Fibroblast of skin of left biceps (primary cell): ENCODE results near the gene TRPM1.
"Not testable (repeated sequence)": the region's sequence is repeated elsewhere in the genome, so short reads cannot be mapped to it uniquely, and the experiment has no call there.

Experiments
- DNase-seq, 2 experiments: peaks; one replicate each; pipeline ENCODE4 v3.0.0-alpha.2; 2013; ENCODE audit warnings: low read depth in 2 of 2

TRPM1 gene

DNA sequence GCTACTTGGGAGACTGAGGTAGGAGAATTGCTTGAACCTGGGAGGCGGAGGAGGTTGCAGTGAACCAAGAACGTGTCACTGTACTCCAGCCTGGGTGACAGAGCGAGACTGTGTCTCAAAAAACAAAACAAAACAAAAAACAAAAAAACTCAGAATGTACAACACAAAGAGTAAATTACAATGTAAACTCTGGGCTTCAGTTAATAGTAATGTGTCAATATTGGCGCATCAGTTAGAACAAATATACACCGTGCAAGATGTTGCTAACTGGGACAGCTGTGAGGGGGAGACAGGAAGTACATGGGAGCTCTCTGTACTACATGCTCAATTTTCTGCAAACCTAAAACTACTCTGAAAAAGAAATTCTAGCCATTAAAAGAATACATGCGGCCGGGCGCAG, 23.5 kb upstream of the TRPM1 start:
- no peak for DNase-seq

DNA sequence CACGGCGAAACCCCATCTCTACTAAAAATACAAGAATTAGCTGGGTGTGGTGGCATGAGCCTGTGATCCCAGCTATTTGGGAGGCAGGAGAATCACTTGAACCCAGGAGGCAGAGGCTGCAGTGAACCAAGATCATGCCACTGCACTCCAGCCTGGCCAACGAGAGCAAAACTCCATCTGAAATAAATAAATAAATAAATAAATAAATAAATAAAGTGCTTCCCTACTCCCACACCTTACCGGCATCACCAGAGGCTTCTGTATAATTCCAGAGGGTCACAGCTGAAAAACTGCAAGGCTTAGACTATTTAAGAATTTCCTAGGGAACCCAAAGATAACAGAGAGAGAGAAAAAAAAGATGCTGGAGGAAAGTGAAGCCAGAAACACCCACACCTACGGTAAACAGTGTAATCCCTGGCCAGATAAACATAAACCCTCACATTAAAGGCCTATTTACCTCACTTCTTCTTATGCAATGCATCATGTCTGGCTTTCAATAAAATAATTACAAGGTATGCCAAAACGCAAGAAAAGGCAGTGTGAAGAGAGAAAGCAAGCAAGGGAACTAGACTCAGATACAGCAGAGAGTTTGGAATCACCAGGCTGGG, 15.0 kb upstream of the TRPM1 start:
- no peak for DNase-seq

DNA sequence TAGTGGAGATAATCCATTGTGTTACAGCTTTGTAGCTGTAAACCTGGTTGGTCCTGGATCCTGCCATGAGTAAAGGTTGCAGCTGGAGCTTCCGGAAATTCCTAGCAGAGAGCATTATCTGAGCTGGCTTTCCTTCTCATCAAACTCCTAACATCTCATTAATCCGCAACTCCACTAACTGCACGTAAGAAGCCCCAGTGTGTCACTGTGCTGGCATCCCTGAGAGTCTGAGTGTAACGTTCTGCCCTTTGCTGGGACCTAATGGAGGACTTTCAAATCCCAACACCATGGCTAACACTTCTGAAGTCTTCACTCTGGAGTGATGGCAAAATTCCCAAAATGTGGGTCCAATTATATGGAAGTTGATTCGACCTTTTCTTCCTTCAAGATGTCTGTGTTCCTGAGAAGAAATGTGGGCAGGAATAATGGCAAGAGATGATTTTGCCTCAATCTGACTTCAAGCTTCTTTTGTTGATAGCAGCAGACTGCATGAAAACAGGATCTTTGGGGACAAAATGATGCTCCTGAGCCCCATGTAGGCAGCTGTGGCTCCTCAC, 9.6 kb upstream of the TRPM1 start:
- no peak for DNase-seq

DNA sequence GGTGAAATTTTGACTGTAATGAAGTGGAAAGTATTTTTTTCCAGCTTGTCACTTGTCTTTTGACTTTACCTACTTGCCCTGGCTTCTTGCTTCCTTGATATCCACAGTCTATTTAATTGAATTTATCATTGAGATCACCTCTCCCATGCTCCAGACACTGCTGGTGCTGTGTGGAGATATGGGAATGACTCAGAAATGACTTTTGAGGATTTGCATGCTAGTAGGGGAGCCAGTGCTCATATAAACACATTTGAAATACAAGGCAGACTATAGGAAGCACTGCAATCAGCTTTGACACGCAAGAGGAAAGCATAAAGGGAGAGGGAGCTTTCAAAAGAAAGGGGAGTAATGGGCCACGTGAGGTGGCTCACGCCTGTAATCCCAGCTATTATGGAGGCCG, 7.3 kb upstream of the TRPM1 start:
- DNase-seq: no peak

DNA sequence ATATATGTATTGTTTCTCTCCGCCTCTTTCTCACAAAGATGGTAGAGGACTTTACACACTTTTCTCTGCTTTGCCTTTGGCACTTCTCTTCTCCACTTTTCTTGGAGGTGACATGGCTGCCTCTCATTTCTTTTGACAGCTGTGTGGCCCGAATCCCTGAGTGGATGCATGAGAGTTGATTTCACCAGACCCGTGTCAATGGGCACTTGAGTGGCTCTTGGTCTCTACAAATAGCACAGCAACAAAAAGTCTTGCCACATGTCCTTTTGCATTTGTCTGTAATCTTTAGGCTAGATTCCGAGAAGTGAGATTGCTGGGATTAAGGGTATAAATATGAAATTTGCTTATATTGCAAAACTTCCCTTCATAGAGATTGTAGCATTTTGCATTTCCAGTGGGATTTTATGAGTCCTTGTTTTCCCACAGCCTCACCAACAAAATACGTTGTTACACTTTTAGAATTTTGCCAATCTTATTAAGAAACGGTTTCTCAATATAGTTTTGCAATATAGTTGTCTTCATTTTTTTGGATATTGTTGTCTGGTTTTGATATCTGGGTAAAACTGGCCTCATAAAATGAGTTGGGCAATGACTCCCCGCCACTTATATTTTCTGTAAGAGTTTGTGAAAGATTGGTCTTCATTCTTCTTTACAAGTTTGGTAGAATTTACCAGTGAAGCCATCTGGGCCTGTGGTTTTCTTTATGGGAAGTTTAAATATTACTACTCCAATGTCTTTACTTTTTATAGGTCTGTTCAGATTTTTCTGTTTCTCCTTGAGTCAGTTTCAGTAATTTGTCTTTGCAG, 5.2 kb upstream of the TRPM1 start:
- no peak for DNase-seq

DNA sequence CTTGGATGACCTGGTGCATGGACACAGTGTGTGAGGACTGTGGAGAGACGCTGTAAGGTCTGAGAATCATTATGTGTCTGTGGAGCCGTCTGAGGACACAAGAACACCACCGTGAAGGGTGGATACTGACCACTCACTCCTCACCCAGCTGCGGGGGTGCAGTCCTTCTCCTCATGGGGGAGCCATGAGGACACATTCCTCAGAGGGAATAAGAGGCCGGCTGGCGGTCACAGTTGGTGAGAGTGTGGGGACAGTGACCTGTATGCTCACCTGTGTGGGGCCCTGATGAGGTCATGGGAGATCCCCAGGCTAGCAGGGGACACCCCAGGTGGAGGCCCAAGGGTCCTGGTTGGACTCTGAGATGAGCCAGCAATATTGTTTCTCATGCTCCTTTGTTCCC, 2.5 kb upstream of the TRPM1 start:
- no peak for DNase-seq

DNA sequence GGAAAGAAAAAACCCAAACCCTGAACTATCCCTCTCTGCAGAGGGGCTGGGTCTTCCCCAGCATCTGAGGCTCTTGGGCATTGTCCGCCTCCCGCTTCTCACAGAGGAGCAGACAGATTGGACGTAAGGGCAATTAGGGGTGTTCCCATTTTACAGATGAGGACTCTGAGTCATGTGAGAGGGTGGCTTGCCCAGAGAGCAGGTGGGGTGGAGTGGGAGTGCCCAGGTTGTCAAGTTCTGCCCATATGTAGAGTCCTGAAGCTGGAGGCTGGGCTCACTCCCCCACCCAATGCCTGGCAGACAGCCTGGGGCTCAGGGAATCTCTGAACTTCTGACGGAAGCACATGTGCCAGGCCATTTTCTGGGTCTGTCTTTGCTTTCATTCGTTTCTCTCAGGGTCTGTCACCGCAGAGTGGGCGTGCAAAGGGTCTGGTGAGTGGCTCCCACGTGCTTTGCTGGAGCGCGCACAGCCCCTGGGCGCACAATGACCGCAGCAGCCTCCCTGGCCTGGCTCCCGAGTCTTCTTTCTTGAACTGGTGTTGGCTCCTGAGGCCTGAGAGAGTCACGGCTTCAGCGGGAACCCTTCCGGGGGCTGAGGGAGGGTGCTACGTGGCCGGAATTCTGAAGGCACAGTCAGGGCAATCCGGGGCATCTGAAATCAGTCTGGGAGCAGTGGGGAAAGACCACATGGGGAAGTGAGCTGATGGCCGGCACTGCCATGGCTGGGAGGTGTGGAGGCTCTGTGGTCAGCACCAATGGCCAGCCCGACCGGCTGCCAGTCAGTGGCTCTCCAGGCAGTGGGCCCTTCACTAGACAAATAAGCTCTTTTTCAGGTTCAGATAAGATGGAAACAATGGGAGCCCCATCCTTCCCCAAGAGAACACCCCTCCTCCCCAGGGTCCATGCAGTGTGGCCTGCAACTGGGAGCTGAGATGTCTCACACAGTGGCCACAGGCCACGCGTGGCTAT, 1.1 kb upstream of the TRPM1 start:
- no peak for DNase-seq

DNA sequence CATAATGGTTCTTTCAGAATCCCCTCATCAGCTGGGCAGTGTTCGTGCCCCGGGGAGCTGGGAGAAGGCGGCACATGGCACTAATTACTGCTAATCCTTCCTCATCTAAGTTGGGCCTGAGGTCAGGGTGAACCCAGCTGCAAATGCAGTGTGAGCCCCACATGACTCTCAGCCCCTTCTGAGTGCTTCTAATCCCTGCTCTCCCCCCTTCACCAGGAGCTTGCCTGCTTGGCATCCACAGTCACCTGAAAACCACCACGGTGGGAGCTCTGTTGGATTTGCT, 455 bp upstream of the TRPM1 start:
- no peak for DNase-seq

DNA sequence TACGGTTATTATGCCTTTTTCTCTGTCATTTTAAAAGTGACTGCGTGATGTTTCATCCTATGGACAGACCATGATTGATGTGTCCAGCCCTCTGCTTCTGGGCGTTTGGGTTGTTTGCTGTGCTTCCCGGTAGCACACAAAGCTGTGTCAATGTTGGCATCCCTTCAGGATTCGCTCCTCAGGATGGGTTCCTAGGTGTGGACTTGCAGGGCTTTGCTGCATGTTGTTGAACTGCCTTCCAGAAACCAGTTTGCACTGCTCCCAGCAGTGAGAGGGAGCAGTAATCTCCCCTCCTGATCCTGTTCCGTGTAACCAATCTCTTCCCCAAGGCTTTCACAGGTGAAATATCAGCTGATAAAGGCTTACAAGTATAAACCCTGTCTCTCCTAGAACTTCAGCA, 787 bp downstream of the TRPM1 start:
- no peak for DNase-seq

DNA sequence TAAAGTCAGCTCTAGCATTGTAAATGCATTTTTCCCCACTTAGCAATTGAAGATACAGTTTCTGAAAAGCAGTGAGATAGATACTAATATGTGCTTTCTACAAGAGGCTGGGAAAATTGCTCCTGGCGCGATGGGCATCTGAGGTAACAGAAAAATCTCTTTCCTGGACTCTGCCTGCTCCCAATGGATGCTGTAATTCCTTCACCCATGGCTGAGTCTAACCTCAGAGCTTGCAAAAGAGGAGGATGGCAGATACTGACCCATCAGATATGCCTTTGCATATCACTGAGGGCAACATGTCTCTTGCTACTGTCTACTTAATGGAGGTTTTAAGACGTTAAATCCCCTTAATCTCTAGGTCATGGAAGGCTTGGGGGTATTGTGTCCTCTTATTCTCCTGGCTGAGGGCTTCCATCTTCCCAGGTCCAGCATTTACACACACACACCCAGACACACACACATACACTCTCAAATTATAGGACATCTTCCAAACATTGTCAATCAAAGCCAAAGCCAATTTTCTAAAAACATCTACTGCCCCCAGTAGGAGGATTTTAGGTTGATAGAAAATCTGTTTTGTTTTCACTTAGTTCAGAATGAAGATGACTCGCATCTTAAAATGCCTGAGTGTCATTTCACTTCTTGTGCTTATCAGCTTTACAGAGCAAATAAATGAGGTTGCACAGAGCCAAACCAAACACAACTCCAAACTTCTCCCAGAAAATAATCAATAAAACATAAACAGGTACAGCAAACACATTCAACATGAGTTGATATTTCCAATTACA, 2.4 kb downstream of the TRPM1 start:
- DNase-seq: no peak

DNA sequence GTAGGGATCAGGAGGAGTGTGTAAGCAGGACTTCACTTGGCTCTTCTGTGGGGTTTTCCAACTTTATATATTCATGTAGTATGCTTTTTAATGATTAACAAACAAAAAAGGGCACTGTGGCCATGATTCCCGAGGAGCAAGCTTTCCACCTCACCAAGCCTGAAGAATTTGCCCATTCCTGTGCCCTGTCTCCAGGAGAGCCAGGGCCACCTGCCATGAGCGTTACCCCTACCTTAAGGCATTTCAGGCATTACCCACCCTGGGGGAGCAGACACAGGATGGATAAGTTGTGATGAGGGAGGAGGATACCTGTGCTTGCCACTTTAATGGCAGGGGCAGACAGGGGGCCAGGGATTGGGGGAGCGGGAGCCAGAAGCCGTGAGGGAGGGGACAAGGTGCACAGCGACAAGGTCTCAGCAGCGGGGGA, 3.0 kb downstream of the TRPM1 start:
- no peak for DNase-seq

DNA sequence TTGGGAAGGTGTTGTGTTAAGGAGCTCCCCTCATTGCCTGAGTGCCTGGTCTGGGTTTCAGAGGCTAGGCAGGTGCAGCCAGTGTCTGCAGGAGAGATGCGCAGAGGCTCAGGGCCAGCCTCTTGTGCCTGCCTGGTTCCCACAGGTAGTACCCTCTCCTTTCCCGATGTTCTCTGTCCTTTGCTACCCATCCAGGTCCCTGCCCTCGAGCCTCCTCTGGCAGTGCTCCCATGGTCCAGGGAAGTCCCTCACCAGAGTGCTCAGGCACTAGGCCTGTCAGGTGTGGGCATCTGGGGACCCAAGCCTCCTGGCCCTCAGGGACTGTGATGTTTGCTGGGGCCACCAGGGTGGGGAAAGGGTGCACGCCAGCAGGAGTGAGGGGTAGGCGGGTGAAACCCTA, 5.0 kb downstream of the TRPM1 start:
- no peak for DNase-seq

DNA sequence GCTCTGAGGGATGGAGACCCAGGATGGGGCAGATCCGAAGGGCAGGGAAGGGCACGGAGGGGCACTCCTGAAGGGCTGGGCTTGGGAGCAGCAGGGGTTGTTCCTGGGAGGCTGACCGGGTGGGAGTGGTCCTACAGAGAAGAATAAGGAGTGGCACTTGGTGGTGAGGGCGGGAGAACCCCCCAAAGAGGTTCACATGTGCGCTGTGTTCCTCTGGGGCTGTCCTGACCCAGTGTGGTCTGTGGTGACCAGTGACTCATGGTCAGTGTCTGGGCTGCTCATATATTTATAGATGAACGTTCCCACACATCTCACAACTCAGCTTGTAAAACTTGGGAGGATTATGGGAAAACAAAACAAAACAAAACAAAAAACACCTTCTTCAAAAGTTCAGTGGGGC, 10.0 kb downstream of the TRPM1 start:
- no peak for DNase-seq

DNA sequence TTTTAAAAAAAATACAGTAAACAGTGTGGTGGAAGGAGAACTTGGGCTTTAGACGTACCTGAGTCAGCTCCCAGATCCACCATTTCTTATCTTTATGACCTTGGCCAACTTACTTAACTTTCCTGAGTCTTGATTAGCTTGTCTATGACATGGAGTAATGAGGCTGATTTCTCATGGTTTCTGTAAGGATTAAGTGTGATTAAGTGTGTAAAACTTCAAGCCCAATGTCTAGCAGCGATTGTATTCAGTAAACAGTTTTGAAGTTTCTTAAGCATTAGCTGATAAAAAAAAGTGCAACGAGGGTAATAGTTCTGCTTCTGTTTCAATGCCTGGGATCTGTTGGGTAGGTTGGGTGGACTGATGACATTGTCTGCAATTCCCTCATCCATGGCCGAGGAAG, 10.8 kb downstream of the TRPM1 start:
- no peak for DNase-seq

DNA sequence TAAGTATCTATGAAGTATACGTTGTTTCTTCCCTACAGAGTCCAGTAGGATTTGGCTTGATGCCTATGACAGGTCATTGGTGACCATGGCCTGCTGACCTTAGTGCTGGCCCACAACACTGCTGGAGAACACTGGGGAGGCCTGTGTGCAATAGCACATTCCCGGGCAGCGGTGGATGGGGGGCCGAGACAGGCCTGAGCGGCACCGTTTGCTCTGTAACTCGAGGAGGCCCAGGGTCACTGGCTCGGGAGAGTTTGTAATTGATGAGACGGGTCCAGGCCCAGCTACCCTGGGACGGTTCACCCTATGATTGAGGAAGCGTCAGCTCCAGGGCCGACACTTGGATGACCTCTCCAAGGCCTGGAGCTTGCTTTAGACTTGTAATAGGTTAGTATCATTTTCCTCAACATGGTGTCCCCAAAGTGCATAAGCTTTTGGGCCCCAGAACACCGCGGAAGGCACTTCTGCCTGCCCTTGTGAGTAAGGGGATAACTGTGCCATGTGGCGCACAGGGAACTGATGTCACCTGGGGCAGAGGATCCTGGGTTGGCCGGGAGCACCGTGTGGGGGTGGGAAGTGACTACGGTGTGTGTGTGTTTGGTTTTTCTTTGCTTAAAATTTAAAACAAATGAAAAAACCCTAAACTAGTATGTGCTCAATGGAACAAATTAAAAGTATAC, 12.0 kb downstream of the TRPM1 start:
- DNase-seq: no peak

DNA sequence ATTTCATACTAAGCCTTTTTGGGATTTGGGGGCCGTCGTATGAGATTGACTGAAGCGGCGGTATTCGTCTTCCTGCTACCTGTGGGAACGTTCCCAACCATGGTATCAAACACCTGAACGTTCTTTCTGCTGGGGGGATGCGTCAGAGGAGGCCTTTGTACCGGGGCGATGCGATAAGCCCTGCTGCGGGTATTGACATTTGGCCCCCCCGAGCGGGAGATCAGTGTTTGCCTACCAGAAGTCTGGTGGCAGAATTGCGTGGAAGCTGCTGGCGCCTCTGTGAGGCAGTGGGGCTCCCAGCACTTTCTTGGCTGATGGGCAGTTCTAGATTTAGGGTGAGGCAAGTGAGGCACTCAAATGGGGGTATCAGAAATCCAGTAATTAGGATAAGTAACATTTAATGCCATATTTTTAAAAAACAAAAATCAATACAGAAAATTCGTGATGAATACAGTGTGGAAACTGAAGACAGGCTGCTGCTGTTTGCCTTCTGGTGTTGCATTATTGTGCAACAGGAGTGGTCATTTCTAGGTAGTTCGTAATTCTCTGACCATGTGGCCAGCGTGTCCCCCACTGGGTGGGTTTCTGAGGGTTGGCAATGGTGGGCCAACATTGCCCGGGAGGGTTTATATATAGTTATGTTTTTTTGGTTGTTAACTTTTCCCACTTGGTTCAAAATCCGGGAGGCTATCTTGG, 12.7 kb downstream of the TRPM1 start:
- DNase-seq: no peak

DNA sequence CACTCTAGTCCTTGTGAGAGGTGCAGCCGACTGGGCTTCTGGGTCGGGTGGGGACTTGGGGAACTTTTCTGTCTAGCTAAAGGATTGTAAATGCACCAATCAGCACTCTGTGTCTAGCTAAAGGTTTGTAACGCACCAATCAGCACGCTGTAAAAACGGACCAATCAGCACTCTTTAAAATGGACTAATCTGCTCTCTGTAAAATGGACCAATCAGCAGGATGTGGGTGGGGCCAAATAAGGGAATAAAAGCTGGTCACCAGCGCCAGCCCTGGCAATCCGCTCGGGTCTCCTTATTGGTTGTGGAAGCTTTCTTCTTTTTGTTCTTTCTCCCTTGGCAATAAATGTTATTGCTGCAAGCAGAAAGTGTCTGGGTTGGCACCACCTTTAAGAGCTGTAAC, 13.5 kb downstream of the TRPM1 start:
- DNase-seq: not testable (repeated sequence)

DNA sequence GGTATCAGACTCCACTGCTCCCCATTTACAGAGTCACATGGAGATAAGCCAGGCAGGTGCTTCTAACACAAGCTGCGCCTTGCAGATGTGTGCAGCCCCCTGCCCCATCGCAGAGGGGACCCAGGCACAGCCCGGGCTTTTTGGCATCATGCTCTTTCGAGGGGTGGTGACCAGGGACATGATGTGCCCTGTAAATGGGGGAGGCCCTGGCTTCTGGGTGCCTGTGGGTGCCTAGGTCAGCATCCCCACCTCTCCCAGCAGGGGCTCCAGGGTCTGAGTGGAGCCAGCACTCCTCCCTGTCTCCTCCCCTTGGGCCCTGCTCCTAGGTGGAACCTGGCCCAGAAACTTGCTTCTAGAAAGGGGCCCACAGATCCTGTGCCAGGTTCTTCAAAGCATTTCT, 15.2 kb downstream of the TRPM1 start:
- DNase-seq: no peak

DNA sequence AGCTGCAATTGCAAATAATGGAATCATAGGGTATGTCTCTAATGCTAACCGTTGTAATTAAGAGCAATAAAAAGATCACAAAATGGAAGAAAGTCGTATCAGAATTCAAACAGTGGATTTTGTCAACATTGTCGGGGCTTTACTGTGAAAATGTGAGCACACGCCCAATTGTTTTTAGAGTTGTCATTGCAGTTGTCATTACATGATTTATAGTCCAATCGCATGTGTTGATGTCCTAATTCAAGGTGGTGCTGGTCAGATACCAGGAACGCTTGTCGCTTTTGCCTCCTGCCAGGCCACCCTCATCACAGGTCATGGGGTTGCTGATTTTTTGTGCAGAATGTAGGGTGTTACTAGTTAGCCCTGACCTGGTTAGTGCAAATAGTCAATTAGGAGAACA, 16.2 kb downstream of the TRPM1 start:
- DNase-seq: no peak

DNA sequence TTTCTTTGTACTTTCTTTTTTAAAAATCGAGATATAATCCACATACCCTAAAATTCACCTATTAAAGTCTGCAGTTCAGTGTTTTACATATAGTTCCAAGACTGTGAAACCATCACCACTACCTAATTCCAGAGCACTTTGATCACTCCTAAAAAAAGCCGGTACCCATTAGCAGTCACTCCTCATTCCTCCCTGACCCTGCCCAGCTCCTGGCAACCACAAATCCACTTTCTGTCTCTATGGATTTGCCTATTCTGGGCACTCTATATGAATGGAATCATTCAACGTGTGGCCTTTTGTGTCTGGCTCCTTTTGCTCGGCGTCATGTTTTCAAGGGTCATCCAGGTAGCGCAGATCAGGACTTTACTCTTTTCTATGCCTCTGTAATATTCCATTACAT, 17.3 kb downstream of the TRPM1 start:
- no peak for DNase-seq
